ENCODE data around the gene PEAR1. TPM values are rescaled to one million over a fixed set of nuclear protein-coding genes. Genes with fewer than 3 reads are reported as not detected.

Gene PEAR1
- total and polyA plus RNA-seq, 2 of the 4 experiments (the other 2 are of a cell fraction): 2.0 to 44.4 TPM

- H3K56ac ChIP-seq (ENCODE audit: extremely low read depth, insufficient read depth, low read length): no peak overlapping the region
- peaks cover 0 to 14% of the 10 kb centered on the region in 2 experiments; a peak in 1 of 4 replicates for H3K79me1 ChIP-seq (ENCODE audit: low read depth in 1 of 2, low read length in 2 of 2)
- ChIA-PET POLR2A (ENCODE audit: unreplicated experiment) (no interaction called here), CTCF (interaction anchor here (0.6 kb wide), 1 partner anchor 53 kb away, joined by 4 read pairs; no protein-coding TSS in a partner anchor)
- peaks cover 3% of the 10 kb centered on the region for H4K20me1 ChIP-seq (ENCODE audit: insufficient read depth, low read length)
- no peak overlapping the region for H2BK5ac ChIP-seq (ENCODE audit: low read depth, low read length, poor library complexity, severe bottlenecking)
- H3K36me3 ChIP-seq (ENCODE audit: control insufficient read depth, insufficient read depth, low read length): peaks cover 22% of the 10 kb centered on the region
- H4K91ac ChIP-seq (ENCODE audit: insufficient read depth, low read depth, low read length): no peak overlapping the region
- no peak overlapping the region for H3K4me2 ChIP-seq (ENCODE audit: low read depth, low read length)
- H3K9me1 ChIP-seq (ENCODE audit: insufficient read depth, low read length): peaks cover 6% of the 10 kb centered on the region
- H3K27ac ChIP-seq (ENCODE audit: insufficient read depth, low read length): no peak overlapping the region
- peaks cover 8% of the 10 kb centered on the region for H3K4me1 ChIP-seq (ENCODE audit: control insufficient read depth, insufficient read depth, low read length)
- intact Hi-C loops (cut with micrococcal nuclease) (no loop called here), in situ Hi-C loops (cut with MboI; ENCODE audit: low sequenced_read_pairs) (no loop called here), dilution Hi-C loops (cut with HindIII; ENCODE audit: low sequenced_read_pairs, unreplicated experiment) (no loop called here)
- H4K8ac ChIP-seq (ENCODE audit: low read depth in 2 of 2, low read length in 2 of 2): no peak overlapping the region
- H3K4ac ChIP-seq (ENCODE audit: low read depth, low read length): no peak overlapping the region
- H3K14ac ChIP-seq (replicated peaks; ENCODE audit: low read depth, low read length): no peak overlapping the region
- no peak overlapping the region for H2BK20ac ChIP-seq (ENCODE audit: low read depth, low read length)
- H3K9ac ChIP-seq (ENCODE audit: low read depth, low read length): no peak overlapping the region
- no peaks in the 10 kb centered on the region for H3K27me3 ChIP-seq (ENCODE audit: control insufficient read depth, insufficient read depth, low read length)
- BruUV-seq (replicated peaks): no TSS peak
- no peak overlapping the region for H3K18ac ChIP-seq (ENCODE audit: low read depth, low read length)
- ATAC-seq (ENCODE audit: low read depth) (0 out of 2 replicates have a peak, but pooled peaks have one; percentile 8), DNase-seq (no peak)
- peak overlapping the region; percentile 81 for H2AK9ac ChIP-seq (replicated peaks; ENCODE audit: low read depth, low read length, poor library complexity)
- no peak overlapping the region for H3K4me3 ChIP-seq (ENCODE audit: insufficient read depth, low read depth, low read length)
- no peak overlapping the region for H2AK5ac ChIP-seq (ENCODE audit: low read depth, low read length)
- no peak overlapping the region for H3K23ac ChIP-seq (ENCODE audit: low read depth, low read length)
- H2BK120ac ChIP-seq (ENCODE audit: low read depth, low read length): no peak overlapping the region
- H3K9me3 ChIP-seq (ENCODE audit: control insufficient read depth, insufficient read depth, low read length): no peaks in the 10 kb centered on the region
- H2AFZ ChIP-seq (replicated peaks; ENCODE audit: low read length, poor library complexity): peak overlapping the region; percentile 21
- H2BK15ac ChIP-seq (ENCODE audit: low read depth, low read length): no peak overlapping the region
- no peak overlapping the region for H4K5ac ChIP-seq (ENCODE audit: low read depth, low read length)
- WGBS, 2 experiments (ENCODE audit: extremely low coverage in 2 of 2, insufficient read length in 1 of 2): 82% methylated on average over 8 of the region's 24 CpGs; no CpG with 5 or more reads in 1 of the 2 experiments
- TF ChIP-seq BHLHE40 (IDR thresholded peaks at IDR 0.05; ENCODE audit: low read depth, low read length) (no peak), MXI1 (IDR thresholded peaks at IDR 0.05; ENCODE audit: borderline replicate concordance, low read depth, low read length) (no peak), MAFK (IDR thresholded peaks at IDR 0.05; ENCODE audit: low read depth, low read length) (no peak), FOS (IDR thresholded peaks at IDR 0.05; ENCODE audit: low read depth, low read length) (no peak), ELK1 (IDR thresholded peaks at IDR 0.05; ENCODE audit: borderline replicate concordance, low read depth, low read length) (no peak), RAD21 (IDR thresholded peaks at IDR 0.05; ENCODE audit: low read length) (no peak), CEBPB (IDR thresholded peaks at IDR 0.05; ENCODE audit: low read depth, low read length) (no peak), MAZ (IDR thresholded peaks at IDR 0.05; ENCODE audit: borderline replicate concordance, low read depth, low read length) (no peak), CHD1 (IDR thresholded peaks at IDR 0.05; ENCODE audit: low read depth, low read length) (no peak), RCOR1 (IDR thresholded peaks at IDR 0.05; ENCODE audit: insufficient replicate concordance, low read length) (no peak), RFX5 (IDR thresholded peaks at IDR 0.05; ENCODE audit: low read depth, low read length) (no peak), POLR2A (IDR thresholded peaks at IDR 0.05; ENCODE audit: low read depth, low read length) (no peak), CTCF (conservative IDR thresholded peaks at IDR 0.05; ENCODE audit: low read depth, low read length) (no peak), USF2 (IDR thresholded peaks at IDR 0.05; ENCODE audit: low read depth, low read length) (no peak)
Observed at GRCh38 chr1:156912861-156913808, 19.6 kb downstream of the PEAR1 start.

Measured in IMR-90 (cell line).